GM19240 (cell line): ENCODE data around the gene SLC35F6.

ENCODE experiments used
- DNase-seq: peaks from one replicate; pipeline ENCODE4 v3.0.0; 2011; ENCODE audit warnings: low spot score; ENCODE audit not compliant: insufficient read length

Gene SLC35F6

GRCh38 chr2:26764078-26764887 is at the start of gene SLC35F6:
SLC35F6 (plus strand) TSS chr2:26764284; CDS start chr2:26764350, 66 bp downstream.
- peak; percentile 86 for DNase-seq

GRCh38 chr2:26715528-26716270 is 48.4 kb upstream of the SLC35F6 start:
- DNase-seq = no peak

GRCh38 chr2:26716340-26716739 is 47.7 kb upstream of the SLC35F6 start:
- DNase-seq = no peak

- no peak for DNase-seq
These were observed 47.3 kb upstream of the SLC35F6 start for GRCh38 chr2:26716769-26717168.

GRCh38 chr2:26717362-26717761 is 46.7 kb upstream of the SLC35F6 start:
- DNase-seq = no peak

GRCh38 chr2:26718949-26719686 is 45.0 kb upstream of the SLC35F6 start:
- no peak for DNase-seq

GRCh38 chr2:26720322-26721114 is 43.6 kb upstream of the SLC35F6 start:
- DNase-seq = no peak

- no peak for DNase-seq
These were observed 42.7 kb upstream of the SLC35F6 start for GRCh38 chr2:26721115-26722032.

- DNase-seq = no peak
These were observed 41.8 kb upstream of the SLC35F6 start for GRCh38 chr2:26722328-26722727.

- DNase-seq = no peak
These were observed 41.2 kb upstream of the SLC35F6 start for GRCh38 chr2:26722911-26723310.

GRCh38 chr2:26723475-26723874 is 40.6 kb upstream of the SLC35F6 start:
- no peak for DNase-seq

- no peak for DNase-seq
These were observed 39.9 kb upstream of the SLC35F6 start for GRCh38 chr2:26723991-26724750.

GRCh38 chr2:26724784-26725520 is 39.1 kb upstream of the SLC35F6 start:
- DNase-seq = no peak

- DNase-seq = no peak
These were observed 38.6 kb upstream of the SLC35F6 start for GRCh38 chr2:26725521-26725820.

- no peak for DNase-seq
These were observed 37.9 kb upstream of the SLC35F6 start for GRCh38 chr2:26726228-26726627.

GRCh38 chr2:26727641-26728561 is 36.2 kb upstream of the SLC35F6 start:
- DNase-seq = no peak

GRCh38 chr2:26729311-26729710 is 34.8 kb upstream of the SLC35F6 start:
- DNase-seq = no peak
